ELF-1 (cell line): ENCODE data around the gene HEY2.

Source experiments
- DNase-seq: peaks from one replicate; pipeline ENCODE4 v3.0.0-alpha.2; 2016; ENCODE audit warnings: low read depth, low spot score

The HEY2 gene

GRCh38 chr6:125743604-125744003 is 5.8 kb upstream of the HEY2 start:
- DNase-seq, result no peak

GRCh38 chr6:125745281-125746018 is 4.0 kb upstream of the HEY2 start:
- DNase-seq, result peak; percentile 70

GRCh38 chr6:125746019-125746414 is 3.4 kb upstream of the HEY2 start:
- no peak for DNase-seq

GRCh38 chr6:125746731-125747588 is 2.5 kb upstream of the HEY2 start:
- peak; percentile 92 for DNase-seq

GRCh38 chr6:125747589-125748405 is 1.6 kb upstream of the HEY2 start:
- peak; percentile 81 for DNase-seq

- peak; percentile 59 for DNase-seq
These were observed 843 bp upstream of the HEY2 start for GRCh38 chr6:125748406-125749172.

- DNase-seq, result peak; percentile 70
These were observed 646 bp downstream of the HEY2 start for GRCh38 chr6:125749865-125750691.

- no peak for DNase-seq
These were observed 1.4 kb downstream of the HEY2 start for GRCh38 chr6:125750692-125751333.

GRCh38 chr6:125751334-125751916 is 2.0 kb downstream of the HEY2 start:
- no peak for DNase-seq

GRCh38 chr6:125752773-125753172 is 3.3 kb downstream of the HEY2 start:
- no peak for DNase-seq

- no peak for DNase-seq
These were observed 3.9 kb downstream of the HEY2 start for GRCh38 chr6:125753218-125753936.

GRCh38 chr6:125753937-125754259 is 4.5 kb downstream of the HEY2 start:
- no peak for DNase-seq

- no peak for DNase-seq
These were observed 5.1 kb downstream of the HEY2 start for GRCh38 chr6:125754566-125754965.

- DNase-seq, result peak; percentile 91
These were observed 9.9 kb downstream of the HEY2 start for GRCh38 chr6:125759184-125759902.

GRCh38 chr6:125759959-125760457 is 10.6 kb downstream of the HEY2 start:
- DNase-seq, result no peak

- DNase-seq, result no peak
These were observed 14.8 kb downstream of the HEY2 start for GRCh38 chr6:125764121-125764671.

- no peak for DNase-seq
These were observed 16.5 kb downstream of the HEY2 start for GRCh38 chr6:125765944-125766343.

- DNase-seq, result no peak
These were observed 17.2 kb downstream of the HEY2 start for GRCh38 chr6:125766641-125767040.
